Measurements from ENCODE around the gene USP46. TPM values are rescaled to one million over a fixed set of nuclear protein-coding genes. Genes with fewer than 3 reads are reported as not detected.

The USP46 gene
- total RNA-seq, 1 experiment from 2014 or later = 48.1 TPM

- no peak for DNase-seq (ENCODE audit: low spot score)
- Mint-ChIP-seq H3K4me3 (no peak overlapping the region), H3K36me3 (peaks cover 27% of the 10 kb centered on the region), H3K9me3 (no peaks in the 10 kb centered on the region), H3K27me3 (ENCODE audit: low read depth) (no peaks in the 10 kb centered on the region), H3K4me1 (peaks cover 28% of the 10 kb centered on the region), H3K27ac (no peak overlapping the region)
- ChIA-PET CTCF (no interaction called here), POLR2A (no interaction called here)
- ATAC-seq = no peak
- no peak for TF ChIP-seq SMAD3 (CRISPR knock-in tag; IDR thresholded peaks at IDR 0.05; ENCODE audit: borderline replicate concordance)
- TF ChIP-seq STAT6 (CRISPR knock-in tag; conservative IDR thresholded peaks at IDR 0.05; ENCODE audit: low read depth) = no peak
- no peak for TF ChIP-seq ZNF232 (CRISPR knock-in tag; IDR thresholded peaks at IDR 0.05)
- TF ChIP-seq ZBTB21 (CRISPR knock-in tag; IDR thresholded peaks at IDR 0.05; ENCODE audit: borderline replicate concordance) = no peak
- no peak for TF ChIP-seq ZNF423 (CRISPR knock-in tag; IDR thresholded peaks at IDR 0.05)
- TF ChIP-seq SMAD4 (CRISPR knock-in tag; IDR thresholded peaks at IDR 0.05) = no peak
- no peak for TF ChIP-seq HMGA2 (CRISPR knock-in tag; IDR thresholded peaks at IDR 0.05)
- TF ChIP-seq ZNF317 (CRISPR knock-in tag; IDR thresholded peaks at IDR 0.05; ENCODE audit: borderline replicate concordance, low read depth) = no peak
Observed at GRCh38 chr4:52621567-52621966, 37.5 kb downstream of the USP46 start.

DNA sequence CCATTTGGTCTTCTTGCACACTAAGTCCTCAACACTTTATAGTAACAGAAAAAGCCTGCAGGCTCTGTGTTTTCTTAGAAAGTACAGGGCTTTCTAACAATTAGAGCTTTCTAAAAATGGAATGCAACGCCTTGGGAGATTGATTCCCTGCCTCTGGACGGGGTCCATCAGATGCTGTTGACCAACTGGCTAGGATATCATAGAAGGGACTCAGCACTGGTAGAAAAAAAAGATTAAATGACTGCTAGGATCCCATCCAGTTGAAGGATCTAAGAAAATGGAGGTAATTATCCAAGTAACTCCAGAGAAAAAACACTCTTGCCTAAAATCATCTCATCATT is 39.5 kb downstream of the USP46 start:
- Mint-ChIP-seq H3K4me3 (no peak overlapping the region), H3K27me3 (ENCODE audit: low read depth) (no peaks in the 10 kb centered on the region), H3K9me3 (no peaks in the 10 kb centered on the region), H3K4me1 (peaks cover 28% of the 10 kb centered on the region), H3K27ac (no peak overlapping the region), H3K36me3 (peaks cover 9% of the 10 kb centered on the region)
- ChIA-PET POLR2A (no interaction called here), CTCF (interaction anchor here (1.5 kb wide), 1 partner anchor 24 kb away, joined by 6 read pairs; no protein-coding TSS in a partner anchor)
- DNase-seq (ENCODE audit: low spot score) = no peak
- ATAC-seq = no peak
- TF ChIP-seq SOX15 (CRISPR knock-in tag; IDR thresholded peaks at IDR 0.05) (no peak), ATF1 (CRISPR knock-in tag; IDR thresholded peaks at IDR 0.05) (no peak)

- H3K36me3 Mint-ChIP-seq = peaks cover 8% of the 10 kb centered on the region
- no peaks in the 10 kb centered on the region for H3K27me3 Mint-ChIP-seq (ENCODE audit: low read depth)
- ATAC-seq (no peak; the same call in 1 of the 2 replicates), DNase-seq (ENCODE audit: low spot score) (no peak)
- peaks cover 28% of the 10 kb centered on the region for H3K4me1 Mint-ChIP-seq
- H3K27ac Mint-ChIP-seq = peak overlapping the region; percentile 31; the same call in 1 of the 2 replicates
- no peaks in the 10 kb centered on the region; the same call in 1 of the 2 replicates for H3K9me3 Mint-ChIP-seq
- TF ChIP-seq FOXJ3 (CRISPR knock-in tag; IDR thresholded peaks at IDR 0.05; ENCODE audit: borderline replicate concordance) (no peak), RORB (CRISPR knock-in tag; IDR thresholded peaks at IDR 0.05) (no peak), FOXK1 (CRISPR knock-in tag; IDR thresholded peaks at IDR 0.05) (no peak), JAZF1 (CRISPR knock-in tag; IDR thresholded peaks at IDR 0.05) (no peak), ZNF219 (CRISPR knock-in tag; IDR thresholded peaks at IDR 0.05; ENCODE audit: borderline replicate concordance) (no peak), PREB (CRISPR knock-in tag; IDR thresholded peaks at IDR 0.05; ENCODE audit: borderline replicate concordance) (no peak), SMAD4 (CRISPR knock-in tag; IDR thresholded peaks at IDR 0.05) (no peak), SMAD3 (CRISPR knock-in tag; IDR thresholded peaks at IDR 0.05; ENCODE audit: borderline replicate concordance) (no peak), MYBL2 (CRISPR knock-in tag; IDR thresholded peaks at IDR 0.05) (no peak), ZNF416 (CRISPR knock-in tag; IDR thresholded peaks at IDR 0.05) (no peak)
- TF ChIP-seq, protein P1, sequence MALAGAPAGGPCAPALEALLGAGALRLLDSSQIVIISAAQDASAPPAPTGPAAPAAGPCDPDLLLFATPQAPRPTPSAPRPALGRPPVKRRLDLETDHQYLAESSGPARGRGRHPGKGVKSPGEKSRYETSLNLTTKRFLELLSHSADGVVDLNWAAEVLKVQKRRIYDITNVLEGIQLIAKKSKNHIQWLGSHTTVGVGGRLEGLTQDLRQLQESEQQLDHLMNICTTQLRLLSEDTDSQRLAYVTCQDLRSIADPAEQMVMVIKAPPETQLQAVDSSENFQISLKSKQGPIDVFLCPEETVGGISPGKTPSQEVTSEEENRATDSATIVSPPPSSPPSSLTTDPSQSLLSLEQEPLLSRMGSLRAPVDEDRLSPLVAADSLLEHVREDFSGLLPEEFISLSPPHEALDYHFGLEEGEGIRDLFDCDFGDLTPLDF (CRISPR knock-in tag; IDR thresholded peaks at IDR 0.05) = no peak
- TF ChIP-seq, protein P2, sequence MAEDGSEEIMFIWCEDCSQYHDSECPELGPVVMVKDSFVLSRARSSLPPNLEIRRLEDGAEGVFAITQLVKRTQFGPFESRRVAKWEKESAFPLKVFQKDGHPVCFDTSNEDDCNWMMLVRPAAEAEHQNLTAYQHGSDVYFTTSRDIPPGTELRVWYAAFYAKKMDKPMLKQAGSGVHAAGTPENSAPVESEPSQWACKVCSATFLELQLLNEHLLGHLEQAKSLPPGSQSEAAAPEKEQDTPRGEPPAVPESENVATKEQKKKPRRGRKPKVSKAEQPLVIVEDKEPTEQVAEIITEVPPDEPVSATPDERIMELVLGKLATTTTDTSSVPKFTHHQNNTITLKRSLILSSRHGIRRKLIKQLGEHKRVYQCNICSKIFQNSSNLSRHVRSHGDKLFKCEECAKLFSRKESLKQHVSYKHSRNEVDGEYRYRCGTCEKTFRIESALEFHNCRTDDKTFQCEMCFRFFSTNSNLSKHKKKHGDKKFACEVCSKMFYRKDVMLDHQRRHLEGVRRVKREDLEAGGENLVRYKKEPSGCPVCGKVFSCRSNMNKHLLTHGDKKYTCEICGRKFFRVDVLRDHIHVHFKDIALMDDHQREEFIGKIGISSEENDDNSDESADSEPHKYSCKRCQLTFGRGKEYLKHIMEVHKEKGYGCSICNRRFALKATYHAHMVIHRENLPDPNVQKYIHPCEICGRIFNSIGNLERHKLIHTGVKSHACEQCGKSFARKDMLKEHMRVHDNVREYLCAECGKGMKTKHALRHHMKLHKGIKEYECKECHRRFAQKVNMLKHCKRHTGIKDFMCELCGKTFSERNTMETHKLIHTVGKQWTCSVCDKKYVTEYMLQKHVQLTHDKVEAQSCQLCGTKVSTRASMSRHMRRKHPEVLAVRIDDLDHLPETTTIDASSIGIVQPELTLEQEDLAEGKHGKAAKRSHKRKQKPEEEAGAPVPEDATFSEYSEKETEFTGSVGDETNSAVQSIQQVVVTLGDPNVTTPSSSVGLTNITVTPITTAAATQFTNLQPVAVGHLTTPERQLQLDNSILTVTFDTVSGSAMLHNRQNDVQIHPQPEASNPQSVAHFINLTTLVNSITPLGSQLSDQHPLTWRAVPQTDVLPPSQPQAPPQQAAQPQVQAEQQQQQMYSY (CRISPR knock-in tag; IDR thresholded peaks at IDR 0.05) = no peak
- ChIA-PET CTCF (interaction anchor here (1.5 to 3.2 kb wide), 3 partner anchors 24 to 74 kb away, joined by 5 to 8 read pairs (median 6); no protein-coding TSS in a partner anchor), POLR2A (no interaction called here)
- H3K4me3 Mint-ChIP-seq = no peak overlapping the region
Observed at GRCh38 chr4:52618795-52619590, 40.1 kb downstream of the USP46 start.
